AG09309 (cell line): ENCODE measurements around the gene APLP2.
"Not testable (repeated sequence)": the region's sequence is repeated elsewhere in the genome, so short reads cannot be mapped to it uniquely, and the experiment has no call there.

Experiments
- DNase-seq: peaks from one replicate; pipeline ENCODE4 v3.0.0-alpha.2; 2010; ENCODE audit warnings: low read depth
- H3K4me3 ChIP-seq: 2 replicates; pipeline ENCODE4 v1.5.1; 2011; ENCODE audit warnings: mild to moderate bottlenecking, low read depth, low read length, moderate library complexity; ENCODE audit not compliant: control insufficient read depth
- TF ChIP-seq, protein P1 (sequence below): IDR thresholded peaks from 2 replicates; pipeline ENCODE4 v1.5.1; 2011; ENCODE audit warnings: mild to moderate bottlenecking, low read depth, low read length, inconsistent platforms; ENCODE audit not compliant: insufficient read depth, control insufficient read depth; ENCODE audit errors: missing control alignments

The APLP2 gene

DNA sequence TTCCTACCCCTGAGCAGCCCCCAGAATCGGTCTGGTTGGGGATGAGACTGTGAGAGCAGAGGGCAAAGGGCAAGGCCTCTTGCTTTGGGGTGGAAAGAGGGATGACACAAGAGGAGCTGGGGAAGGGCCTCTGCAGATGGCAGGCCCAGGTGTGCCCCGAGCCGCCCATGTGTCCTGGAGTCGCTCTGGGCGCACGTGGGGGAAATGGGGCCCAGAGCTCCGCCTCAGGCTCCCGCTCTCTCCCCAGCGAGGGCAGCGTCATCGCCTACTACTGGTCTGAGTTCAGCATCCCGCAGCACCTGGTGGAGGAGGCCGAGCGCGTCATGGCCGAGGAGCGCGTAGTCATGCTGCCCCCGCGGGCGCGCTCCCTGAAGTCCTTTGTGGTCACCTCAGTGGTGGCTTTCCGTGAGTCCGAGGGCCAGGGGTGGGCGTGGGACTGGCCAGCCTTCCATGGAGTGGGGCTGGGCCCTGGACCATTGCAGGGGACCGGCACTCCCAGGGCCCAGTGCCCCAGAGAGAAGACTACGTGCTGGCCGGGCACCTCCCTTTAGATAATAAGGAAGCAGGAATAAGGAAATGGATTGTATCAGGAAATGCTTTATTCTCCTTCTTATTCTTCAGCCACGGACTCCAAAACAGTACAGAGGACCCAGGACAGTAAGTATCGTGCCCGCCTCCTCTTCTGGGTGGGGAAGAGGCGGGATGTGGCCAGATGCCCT is 120.0 kb downstream of the APLP2 start:
- TF ChIP-seq, protein P1, sequence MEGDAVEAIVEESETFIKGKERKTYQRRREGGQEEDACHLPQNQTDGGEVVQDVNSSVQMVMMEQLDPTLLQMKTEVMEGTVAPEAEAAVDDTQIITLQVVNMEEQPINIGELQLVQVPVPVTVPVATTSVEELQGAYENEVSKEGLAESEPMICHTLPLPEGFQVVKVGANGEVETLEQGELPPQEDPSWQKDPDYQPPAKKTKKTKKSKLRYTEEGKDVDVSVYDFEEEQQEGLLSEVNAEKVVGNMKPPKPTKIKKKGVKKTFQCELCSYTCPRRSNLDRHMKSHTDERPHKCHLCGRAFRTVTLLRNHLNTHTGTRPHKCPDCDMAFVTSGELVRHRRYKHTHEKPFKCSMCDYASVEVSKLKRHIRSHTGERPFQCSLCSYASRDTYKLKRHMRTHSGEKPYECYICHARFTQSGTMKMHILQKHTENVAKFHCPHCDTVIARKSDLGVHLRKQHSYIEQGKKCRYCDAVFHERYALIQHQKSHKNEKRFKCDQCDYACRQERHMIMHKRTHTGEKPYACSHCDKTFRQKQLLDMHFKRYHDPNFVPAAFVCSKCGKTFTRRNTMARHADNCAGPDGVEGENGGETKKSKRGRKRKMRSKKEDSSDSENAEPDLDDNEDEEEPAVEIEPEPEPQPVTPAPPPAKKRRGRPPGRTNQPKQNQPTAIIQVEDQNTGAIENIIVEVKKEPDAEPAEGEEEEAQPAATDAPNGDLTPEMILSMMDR = no peak
- DNase-seq = no peak

GRCh38 chr11:130190371-130190881 is 120.7 kb downstream of the APLP2 start:
- no peak for DNase-seq
- H3K4me3 ChIP-seq = no peak overlapping the region
- TF ChIP-seq, protein P1 = no peak

More for the DNA sequence above, 120.0 kb downstream of the APLP2 start:
- no peak overlapping the region for H3K4me3 ChIP-seq

- DNase-seq = no peak
- no peak overlapping the region for H3K4me3 ChIP-seq
- TF ChIP-seq, protein P1 = no peak
These were observed 122.2 kb downstream of the APLP2 start for GRCh38 chr11:130191896-130192295.

DNA sequence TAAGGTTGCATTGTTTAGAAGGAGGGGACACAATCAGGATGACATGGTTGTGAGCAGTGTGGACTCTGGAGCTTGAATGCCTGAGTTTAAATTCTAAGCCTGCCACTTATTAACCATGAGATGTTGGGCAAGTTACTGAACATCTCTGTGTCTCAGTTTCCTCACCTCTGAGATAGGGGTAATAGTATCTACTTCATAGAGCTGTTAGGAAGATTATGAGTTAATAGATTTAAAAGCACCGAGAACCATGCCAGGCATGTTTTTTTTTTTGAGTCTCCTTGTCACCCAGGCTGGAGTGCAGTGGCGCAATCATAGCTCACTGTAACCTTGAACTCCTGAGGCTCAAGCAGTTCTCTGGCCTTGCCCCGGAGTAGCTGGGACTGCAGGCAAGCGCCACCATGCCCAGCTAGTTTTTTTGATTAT is 123.2 kb downstream of the APLP2 start:
- no peak overlapping the region for H3K4me3 ChIP-seq

GRCh38 chr11:130193551-130193950 is 123.9 kb downstream of the APLP2 start:
- not testable (repeated sequence) for DNase-seq, H3K4me3 ChIP-seq

More for the DNA sequence above, 123.2 kb downstream of the APLP2 start:
- no peak for DNase-seq
- TF ChIP-seq, protein P1 = no peak
